OCI-LY3 (cell line): ENCODE results near the gene H2BK1.

ENCODE experiments used
- CTCF ChIP-seq: fragments of 200-600, 300-600 bp; sonication (generic); IDR thresholded peaks from 2 replicates; pipeline ENCODE4 v1.5.1; 2014; ENCODE audit warnings: antibody characterized with exemption, low read length, low read depth
- EZH2phosphoT487 ChIP-seq: fragments of 200-600 bp; shearing (Covaris generic); IDR thresholded peaks from 2 replicates; pipeline ENCODE4 v1.6.1; 2018; ENCODE audit warnings: antibody characterized with exemption, mixed run types, low read depth

GRCh38 chr7:151243408-151244195 lies 33.3 kb upstream of the H2BK1 start:
- TF ChIP-seq CTCF (no peak), EZH2phosphoT487 (no peak)
